HEK293 (cell line): ENCODE data around the gene RSPRY1.

Source experiments
- CTCF ChIA-PET: fragments of 350-600 bp; formaldehyde crosslinking; extraction: SDS; loops from one replicate; lab custom pipeline; 2021; ENCODE audit warnings: antibody characterized with exemption; lab: Yijun Ruan, JAX
- POLR2A ChIA-PET: fragments of 300-600 bp; formaldehyde crosslinking; extraction: SDS; loops from one replicate; lab custom pipeline; 2020; ENCODE audit warnings: antibody characterized with exemption, inconsistent platforms; lab: Yijun Ruan, JAX
- H3K27ac ChIP-seq: fragments of 200-500 bp; sonication (Bioruptor generic); 2 replicates; pipeline ENCODE4 v1.5.1; 2014; ENCODE audit warnings: low read depth, low read length, control low read depth, inconsistent platforms; ENCODE audit errors: extremely low read depth
- H3K36me3 ChIP-seq, 2 experiments: fragments of 200-500 bp in 1 of 2; sonication (Bioruptor generic) in 1 of 2; 1 replicate in 1 of 2; 2 replicates in 1 of 2; pipeline ENCODE4 v1.5.1; 2014 to 2017; ENCODE audit warnings: inconsistent platforms in 2 of 2, low read length in 2 of 2; ENCODE audit not compliant: control insufficient read depth in 2 of 2, insufficient read depth in 1 of 2
- H3K4me1 ChIP-seq: fragments of 200-500 bp; sonication (Bioruptor generic); 2 replicates; pipeline ENCODE4 v1.5.1; 2014; ENCODE audit warnings: mild to moderate bottlenecking, low read length, inconsistent platforms; ENCODE audit not compliant: control insufficient read depth, insufficient read depth
- H3K4me3 ChIP-seq: 2 replicates; pipeline ENCODE4 v1.5.1; 2011; ENCODE audit warnings: low read depth, mild to moderate bottlenecking, control low read depth, low read length, moderate library complexity
- H3K9me3 ChIP-seq: fragments of 200-500 bp; sonication (Bioruptor generic); 2 replicates; pipeline ENCODE4 v1.5.1; 2014; ENCODE audit warnings: low read depth, low read length, inconsistent platforms; ENCODE audit not compliant: control insufficient read depth, insufficient read depth
- BCL11B ChIP-seq: fragments of 450-650 bp; formaldehyde crosslinking; IDR thresholded peaks from 2 replicates; pipeline ENCODE4 v1.5.1; 2016; ENCODE audit warnings: low read depth, missing biosample characterization, missing genetic modification characterization
- INSM2 ChIP-seq: fragments of 450-650 bp; formaldehyde crosslinking; IDR thresholded peaks from 2 replicates; pipeline ENCODE4 v1.5.1; 2016; ENCODE audit warnings: missing biosample characterization, missing genetic modification characterization
- KLF9 ChIP-seq: fragments of 450-650 bp; formaldehyde crosslinking; IDR thresholded peaks from 2 replicates; pipeline ENCODE4 v1.5.1; 2016; ENCODE audit warnings: missing biosample characterization, missing genetic modification characterization, low read depth
- REPIN1 ChIP-seq: fragments of 450-650 bp; formaldehyde crosslinking; IDR thresholded peaks from 2 replicates; pipeline ENCODE4 v1.5.1; 2017; ENCODE audit warnings: missing biosample characterization, missing genetic modification characterization, low read depth
- REST ChIP-seq: fragments of 450-650 bp; formaldehyde crosslinking; IDR thresholded peaks from 2 replicates; pipeline ENCODE4 v1.5.1; 2016; ENCODE audit warnings: missing biosample characterization, missing genetic modification characterization
- SP3 ChIP-seq: fragments of 450-650 bp; formaldehyde crosslinking; IDR thresholded peaks from 2 replicates; pipeline ENCODE4 v1.5.1; 2016; ENCODE audit warnings: missing biosample characterization, missing genetic modification characterization
- YY2 ChIP-seq: fragments of 450-650 bp; formaldehyde crosslinking; IDR thresholded peaks from 2 replicates; pipeline ENCODE4 v1.5.1; 2016; ENCODE audit warnings: missing biosample characterization, missing genetic modification characterization
- ZBTB20 ChIP-seq: fragments of 450-650 bp; formaldehyde crosslinking; IDR thresholded peaks from 2 replicates; pipeline ENCODE4 v1.5.1; 2016; ENCODE audit warnings: missing biosample characterization, missing genetic modification characterization
- ZFHX2 ChIP-seq: fragments of 450-650 bp; formaldehyde crosslinking; conservative IDR thresholded peaks from 2 replicates; pipeline ENCODE4 v1.5.1; 2016; ENCODE audit warnings: missing biosample characterization, missing genetic modification characterization
- ZNF121 ChIP-seq: fragments of 450-650 bp; formaldehyde crosslinking; IDR thresholded peaks from 2 replicates; pipeline ENCODE4 v1.5.1; 2016; ENCODE audit warnings: missing biosample characterization, missing genetic modification characterization
- ZNF146 ChIP-seq: fragments of 450-650 bp; formaldehyde crosslinking; IDR thresholded peaks from 2 replicates; pipeline ENCODE4 v1.5.1; 2016; ENCODE audit warnings: missing biosample characterization, missing genetic modification characterization
- ZNF169 ChIP-seq: fragments of 450-650 bp; formaldehyde crosslinking; IDR thresholded peaks from 2 replicates; pipeline ENCODE4 v1.5.1; 2016; ENCODE audit warnings: missing biosample characterization, missing genetic modification characterization
- ZNF184 ChIP-seq: fragments of 450-650 bp; IDR thresholded peaks from 2 replicates; pipeline ENCODE4 v1.5.1; 2018; ENCODE audit warnings: missing biosample characterization, mild to moderate bottlenecking, missing genetic modification characterization
- ZNF223 ChIP-seq: fragments of 450-650 bp; formaldehyde crosslinking; IDR thresholded peaks from 2 replicates; pipeline ENCODE4 v1.5.1; 2016; ENCODE audit warnings: missing biosample characterization, missing genetic modification characterization
- ZNF24 ChIP-seq: fragments of 450-650 bp; formaldehyde crosslinking; IDR thresholded peaks from 2 replicates; pipeline ENCODE4 v1.5.1; 2016; ENCODE audit warnings: missing biosample characterization, missing genetic modification characterization
- ZNF248 ChIP-seq: fragments of 450-650 bp; formaldehyde crosslinking; IDR thresholded peaks from 2 replicates; pipeline ENCODE4 v1.5.1; 2017; ENCODE audit warnings: missing biosample characterization, missing genetic modification characterization
- ZNF280C ChIP-seq: fragments of 450-650 bp; formaldehyde crosslinking; IDR thresholded peaks from 2 replicates; pipeline ENCODE4 v1.5.1; 2016; ENCODE audit warnings: missing biosample characterization, missing genetic modification characterization
- ZNF335 ChIP-seq: fragments of 450-650 bp; formaldehyde crosslinking; conservative IDR thresholded peaks from 2 replicates; pipeline ENCODE4 v1.5.1; 2016; ENCODE audit warnings: missing biosample characterization, missing genetic modification characterization
- ZNF350 ChIP-seq: fragments of 450-650 bp; formaldehyde crosslinking; IDR thresholded peaks from 2 replicates; pipeline ENCODE4 v1.5.0; 2017; ENCODE audit warnings: missing biosample characterization, mild to moderate bottlenecking, missing genetic modification characterization
- ZNF354C ChIP-seq: fragments of 450-650 bp; formaldehyde crosslinking; IDR thresholded peaks from 2 replicates; pipeline ENCODE4 v1.5.1; 2016; ENCODE audit warnings: missing biosample characterization, missing genetic modification characterization, low read depth, borderline replicate concordance
- ZNF398 ChIP-seq: fragments of 450-650 bp; formaldehyde crosslinking; IDR thresholded peaks from 2 replicates; pipeline ENCODE4 v1.5.1; 2017; ENCODE audit warnings: missing biosample characterization, missing genetic modification characterization
- ZNF416 ChIP-seq: fragments of 450-650 bp; formaldehyde crosslinking; IDR thresholded peaks from 2 replicates; pipeline ENCODE4 v1.5.1; 2016; ENCODE audit warnings: missing biosample characterization, missing genetic modification characterization
- ZNF549 ChIP-seq: fragments of 450-650 bp; IDR thresholded peaks from 2 replicates; pipeline ENCODE4 v1.5.1; 2018; ENCODE audit warnings: missing biosample characterization, missing genetic modification characterization, mild to moderate bottlenecking, inconsistent platforms, moderate library complexity
- ZNF610 ChIP-seq: fragments of 450-650 bp; formaldehyde crosslinking; IDR thresholded peaks from 2 replicates; pipeline ENCODE4 v1.5.1; 2016; ENCODE audit warnings: missing biosample characterization, missing genetic modification characterization, borderline replicate concordance
- ZNF658 ChIP-seq: fragments of 450-650 bp; formaldehyde crosslinking; IDR thresholded peaks from 2 replicates; pipeline ENCODE4; 2016; ENCODE audit warnings: missing biosample characterization, missing genetic modification characterization
- ZNF701 ChIP-seq: fragments of 450-650 bp; formaldehyde crosslinking; IDR thresholded peaks from 2 replicates; pipeline ENCODE4 v1.5.1; 2016; ENCODE audit warnings: missing biosample characterization, missing genetic modification characterization
- ZNF785 ChIP-seq: fragments of 450-650 bp; formaldehyde crosslinking; IDR thresholded peaks from 2 replicates; pipeline ENCODE4 v1.5.1; 2016; ENCODE audit warnings: missing biosample characterization, missing genetic modification characterization
- ZSCAN5A ChIP-seq: fragments of 450-650 bp; formaldehyde crosslinking; IDR thresholded peaks from 2 replicates; pipeline ENCODE4 v1.5.1; 2016; ENCODE audit warnings: missing biosample characterization, missing genetic modification characterization

RSPRY1 gene

GRCh38 chr16:57166951-57167350, 19.2 kb upstream of the RSPRY1 start (continued):
- TF ChIP-seq INSM2 (tag by site-specific recombination) (no peak), ZNF354C (no peak), ZNF121 (tag by site-specific recombination) (no peak)

GRCh38 chr16:57167538-57167937, 18.6 kb upstream of the RSPRY1 start:
- no peaks in the 10 kb centered on the region for H3K4me1 ChIP-seq

GRCh38 chr16:57167953-57168352, 18.2 kb upstream of the RSPRY1 start:
- ChIA-PET CTCF (interaction anchor here (0.6 to 2.2 kb wide), 8 partner anchors 9 to 374 kb away, joined by 3 to 17 read pairs (median 4); no protein-coding TSS in a partner anchor), POLR2A (no interaction called here)
- Histone ChIP-seq H3K9me3 (no peaks in the 10 kb centered on the region), H3K36me3 (peaks cover 35 to 84% of the 10 kb centered on the region in 2 experiments), H3K4me1 (no peaks in the 10 kb centered on the region), H3K4me3 (no peak overlapping the region), H3K27ac (no peak overlapping the region)
- TF ChIP-seq ZNF169 (tag by site-specific recombination) (no peak), BCL11B (tag by site-specific recombination) (no peak), ZNF280C (no peak), ZFHX2 (tag by site-specific recombination) (no peak), ZNF398 (tag by site-specific recombination) (peak; percentile 78), ZNF184 (no peak), REST (no peak)

More at GRCh38 chr16:57167538-57167937, 18.6 kb upstream of the RSPRY1 start:
- TF ChIP-seq ZNF335 (tag by site-specific recombination) (no peak), SP3 (tag by site-specific recombination) (no peak), REPIN1 (tag by site-specific recombination) (no peak), ZBTB20 (tag by site-specific recombination) (no peak), ZNF24 (tag by site-specific recombination) (no peak), ZNF549 (tag by site-specific recombination) (no peak), ZNF350 (no peak), KLF9 (tag by site-specific recombination) (no peak), ZNF416 (tag by site-specific recombination) (no peak), ZNF223 (tag by site-specific recombination) (no peak), ZNF146 (tag by site-specific recombination) (no peak), ZNF610 (no peak), ZSCAN5A (no peak), ZNF701 (tag by site-specific recombination) (no peak), ZNF785 (tag by site-specific recombination) (no peak), YY2 (tag by site-specific recombination) (no peak), ZNF658 (tag by site-specific recombination) (no peak), INSM2 (tag by site-specific recombination) (no peak), ZNF248 (tag by site-specific recombination) (no peak)
- Histone ChIP-seq H3K36me3 (peaks cover 39 to 83% of the 10 kb centered on the region in 2 experiments), H3K9me3 (no peaks in the 10 kb centered on the region), H3K27ac (no peak overlapping the region), H3K4me3 (no peak overlapping the region)
- POLR2A ChIA-PET = no interaction called here
- CTCF ChIA-PET = interaction anchor here (0.6 to 2.2 kb wide), 6 partner anchors 8 to 202 kb away, joined by 3 to 17 read pairs (median 4); no protein-coding TSS in a partner anchor
